Stimulated activated CD4-positive, alpha-beta T cell treated with anti-CD3 and anti-CD28 coated beads, Interleukin-1b, Interleukin-23, amount 100 ng/mL, for 4 hours (primary cell): ENCODE results near the gene CHMP4A.

Experiments used
- DNase-seq, 2 donors: peaks; one replicate each; pipeline ENCODE4 v3.0.0-alpha.2; 2020; ENCODE audit warnings: low read depth in 2 of 2

CHMP4A gene

GRCh38 chr14:24179961-24180796 is 33.1 kb downstream of the CHMP4A start:
- no peak for DNase-seq

GRCh38 chr14:24179294-24179960 is 33.9 kb downstream of the CHMP4A start:
- no peak for DNase-seq

GRCh38 chr14:24178399-24179178 is 34.7 kb downstream of the CHMP4A start:
- no peak for DNase-seq

- no peak for DNase-seq
Observed at GRCh38 chr14:24177891-24178290, 35.4 kb downstream of the CHMP4A start.

GRCh38 chr14:24177041-24177825 is 36.1 kb downstream of the CHMP4A start:
- DNase-seq, result no peak

- DNase-seq, result no peak
Observed at GRCh38 chr14:24176599-24176998, 36.7 kb downstream of the CHMP4A start.

GRCh38 chr14:24172871-24173281 is 40.4 kb downstream of the CHMP4A start:
- no peak for DNase-seq

- DNase-seq, result no peak
Observed at GRCh38 chr14:24172261-24172860, 40.9 kb downstream of the CHMP4A start.

- DNase-seq, result peak in 1 of 2 donors; percentile 46
Observed at GRCh38 chr14:24171422-24172260, 41.6 kb downstream of the CHMP4A start, which contains the start of gene REC8. REC8 (plus strand) TSS chr14:24172080; CDS start chr14:24172553, 473 bp downstream.

- DNase-seq, result no peak
Observed at GRCh38 chr14:24167469-24168114, 45.7 kb downstream of the CHMP4A start.

- DNase-seq, result no peak
Observed at GRCh38 chr14:24165785-24166184, 47.5 kb downstream of the CHMP4A start.

- DNase-seq, result no peak
Observed at GRCh38 chr14:24164518-24164991, 48.7 kb downstream of the CHMP4A start.

GRCh38 chr14:24162093-24162492 is 51.2 kb downstream of the CHMP4A start:
- DNase-seq, result no peak

- peak; percentile 93 to 100 for DNase-seq
Observed at GRCh38 chr14:24160850-24161804, 52.2 kb downstream of the CHMP4A start, which contains the start of gene IRF9. IRF9 (plus strand) TSS chr14:24161265; CDS start chr14:24162145, 880 bp downstream.

- no peak for DNase-seq
Observed at GRCh38 chr14:24160499-24160849, 52.8 kb downstream of the CHMP4A start.

GRCh38 chr14:24159777-24160498 is 53.4 kb downstream of the CHMP4A start:
- DNase-seq, result no peak
